ENCODE measurements around the gene KRTAP4-4. TPM values are rescaled to one million over a fixed set of nuclear protein-coding genes. Genes with fewer than 3 reads are reported as not detected.

KRTAP4-4 gene
- total and polyA plus RNA-seq, 2 of the 8 experiments (the other 6 are each of a cell fraction or from before 2014, with no cell fraction given): not detected

GRCh38 chr17:41111151-41111885, 49.2 kb downstream of the KRTAP4-4 start:
- H3K9me3 ChIP-seq (ENCODE audit: insufficient read depth in 2 of 2, low read depth in 1 of 2, low read length in 1 of 2): peaks cover 15 to 32% of the 10 kb centered on the region in 2 experiments
- H2BK20ac ChIP-seq (ENCODE audit: low read length): no peak overlapping the region
- H3K4me3 ChIP-seq (ENCODE audit: extremely low read depth in 1 of 4, insufficient read depth in 2 of 4, low read depth in 3 of 4, low read length in 4 of 4): no peak overlapping the region
- 92% methylated on average over 2 of the region's 2 CpGs; no CpG with 5 or more reads in 1 of the 2 experiments for WGBS, 2 experiments (ENCODE audit: extremely low coverage in 1 of 2, insufficient coverage in 1 of 2, insufficient read length in 1 of 2, insufficient replicate concordance in 2 of 2, low coverage in 1 of 2, low lambda C conversion rate in 2 of 2, missing lambda C conversion rate in 1 of 2)
- ChIA-PET CTCF (ENCODE audit: partially characterized antibody) (no interaction called here), POLR2A (ENCODE audit: partially characterized antibody) (no interaction called here)
- H3K4me1 ChIP-seq (replicated peaks in 1 of 4; ENCODE audit: control insufficient read depth in 3 of 4, insufficient read depth in 4 of 4, low read length in 3 of 4): peaks cover 0 to 10% (median 4%) of the 10 kb centered on the region in 4 experiments; a peak in 4 of 7 replicates
- H3K14ac ChIP-seq (ENCODE audit: insufficient read length): no peak overlapping the region
- no peaks in the 10 kb centered on the region for H3K79me2 ChIP-seq (ENCODE audit: control insufficient read depth in 1 of 2, insufficient read depth in 2 of 2, low read length in 2 of 2)
- no peaks in the 10 kb centered on the region for H3K27me3 ChIP-seq (replicated peaks in 1 of 4; ENCODE audit: control insufficient read depth in 3 of 4, extremely low read depth in 1 of 4, insufficient read depth in 3 of 4, low read length in 3 of 4)
- H3K23ac ChIP-seq (ENCODE audit: insufficient read length): no peak overlapping the region
- no peaks in the 10 kb centered on the region for H3K23me2 ChIP-seq (ENCODE audit: low read depth, low read length)
- no peak overlapping the region for H2AK5ac ChIP-seq (ENCODE audit: low read depth, low read length)
- H3K4me2 ChIP-seq (ENCODE audit: insufficient read depth in 1 of 2, low read depth in 2 of 2, low read length in 2 of 2): no peak overlapping the region
- H2BK5ac ChIP-seq (ENCODE audit: low read depth, low read length): no peak overlapping the region
- no peak for DNase-seq (ENCODE audit: low read depth in 1 of 2, low spot score in 2 of 2)
- H3K9ac ChIP-seq (replicated peaks in 1 of 4; ENCODE audit: extremely low read depth in 1 of 4, low read depth in 3 of 4, low read length in 3 of 4): no peak overlapping the region
- H3K4ac ChIP-seq (replicated peaks; ENCODE audit: insufficient read length, low read depth, low read length): no peak overlapping the region
- H3K36me3 ChIP-seq (ENCODE audit: control insufficient read depth in 2 of 4, insufficient read depth in 4 of 4, low read length in 3 of 4): no peaks in the 10 kb centered on the region; a peak in 3 of 8 replicates
- H2BK12ac ChIP-seq (ENCODE audit: low read depth, low read length): no peak overlapping the region
- H3K79me1 ChIP-seq (ENCODE audit: low read depth, low read length): no peaks in the 10 kb centered on the region
- H4K5ac ChIP-seq (ENCODE audit: insufficient read length, low read depth, low read length): no peak overlapping the region
- H2AFZ ChIP-seq (ENCODE audit: low read length): no peak overlapping the region
- no peak overlapping the region for H2BK120ac ChIP-seq (replicated peaks; ENCODE audit: low read depth, low read length)
- H4K91ac ChIP-seq (replicated peaks; ENCODE audit: insufficient read length, low read length): no peak overlapping the region
- H4K20me1 ChIP-seq (replicated peaks in 1 of 2; ENCODE audit: control insufficient read depth in 1 of 2, insufficient read depth in 2 of 2, low read length in 2 of 2): no peaks in the 10 kb centered on the region
- no peak overlapping the region for H4K8ac ChIP-seq (ENCODE audit: extremely low read depth, insufficient read depth, low read length)
- no peak for FAIRE-seq
- no peak overlapping the region for H2BK15ac ChIP-seq (ENCODE audit: low read length)
- H3K18ac ChIP-seq (ENCODE audit: extremely low read depth, low read length): no peak overlapping the region
- H3K27ac ChIP-seq (ENCODE audit: low read depth, low read length): no peak overlapping the region
- no peak for TF ChIP-seq JUND (IDR thresholded peaks at IDR 0.05; ENCODE audit: low read length)
- TF ChIP-seq HDAC2 (IDR thresholded peaks at IDR 0.05; ENCODE audit: borderline replicate concordance in 1 of 2, low read depth in 2 of 2, low read length in 2 of 2): no peak
- no peak for TF ChIP-seq BCL11A (IDR thresholded peaks at IDR 0.05; ENCODE audit: low read depth in 2 of 2, low read length in 2 of 2)
- TF ChIP-seq ZNF274 (IDR thresholded peaks at IDR 0.05; ENCODE audit: borderline replicate concordance, extremely low read depth, low read length): no peak
- no peak for TF ChIP-seq CHD1 (IDR thresholded peaks at IDR 0.05; ENCODE audit: low read depth, low read length)
- no peak for TF ChIP-seq GABPA (IDR thresholded peaks at IDR 0.05; ENCODE audit: borderline replicate concordance, insufficient read depth, low read length)
- no peak for TF ChIP-seq YY1 (IDR thresholded peaks at IDR 0.05; ENCODE audit: low read depth, low read length)
- TF ChIP-seq SRF (IDR thresholded peaks at IDR 0.05; ENCODE audit: low read depth, low read length): no peak
- no peak for TF ChIP-seq CHD2 (IDR thresholded peaks at IDR 0.05; ENCODE audit: low read length)
- TF ChIP-seq BACH1 (IDR thresholded peaks at IDR 0.05; ENCODE audit: low read length): no peak
- TF ChIP-seq CTBP2 (IDR thresholded peaks at IDR 0.05; ENCODE audit: borderline replicate concordance, insufficient read depth, insufficient read length, low read length): no peak
- TF ChIP-seq KDM4A (IDR thresholded peaks at IDR 0.05; ENCODE audit: low read depth, low read length, severe bottlenecking): no peak
- H3K56ac ChIP-seq (replicated peaks; ENCODE audit: insufficient read length, low read depth, low read length): no peak overlapping the region

All from H1 (cell line).